GM12878 (cell line): ENCODE measurements around the gene PRR13. TPM values are rescaled to one million over a fixed set of nuclear protein-coding genes. Genes with fewer than 3 reads are reported as not detected.

Experiments used
- ATAC-seq: fragments of 200-7000 bp; cut with Tn5 transposase; 3 replicates; pipeline ENCODE4 v1.9.1; 2020; ENCODE audit warnings: mild to moderate bottlenecking, moderate library complexity
- BruUV-seq: library from RNA; stranded (reverse); fragments of 400-500 nt; replicated peaks from 2 replicates; lab custom pipeline; 2021; lab: Mats Ljungman, UMichigan
- CTCF ChIA-PET: fragments of 300-600 bp; sonication (Branson Sonifier 250); formaldehyde crosslinking; extraction: SDS; loops from one replicate; lab custom pipeline; 2021; ENCODE audit warnings: inconsistent platforms; lab: Yijun Ruan, JAX
- POLR2A ChIA-PET: fragments of 350-600 bp; formaldehyde crosslinking; extraction: SDS; loops from one replicate; lab custom pipeline; 2021; ENCODE audit warnings: inconsistent platforms; lab: Charles Lee
- RAD21 ChIA-PET: fragments of 300-600 bp; sonication (Branson Sonifier 250); formaldehyde crosslinking; loops from one replicate; lab custom pipeline; 2023; ENCODE audit warnings: antibody characterized with exemption; ENCODE audit not compliant: unreplicated experiment; lab: Charles Lee
- SMC1A ChIA-PET: fragments of 300-600 bp; sonication (Branson Sonifier 250); formaldehyde crosslinking; loops from one replicate; lab custom pipeline; 2023; ENCODE audit not compliant: unreplicated experiment, uncharacterized antibody; lab: Charles Lee
- DNase-seq: peaks from one replicate; pipeline ENCODE4 v3.0.0-alpha.2; 2011; ENCODE audit warnings: low read depth, low spot score
- FAIRE-seq: peaks from 3 replicates; lab custom pipeline; 2011; peaks lifted over from hg19 to GRCh38; lab: Jason Lieb, UNC
- H2AFZ ChIP-seq: 2 replicates; pipeline ENCODE4 v1.6.0; 2011; ENCODE audit warnings: low read depth, low read length, control low read depth; ENCODE audit not compliant: control insufficient read depth
- H3K27ac ChIP-seq: 2 replicates; pipeline ENCODE4 v1.5.1; 2011; ENCODE audit warnings: control low read depth; ENCODE audit not compliant: control insufficient read depth, insufficient read depth
- H3K27me3 ChIP-seq, 2 experiments: replicated peaks in 1 of 2; 2 replicates each; pipeline versions ENCODE4 v1.6.0 to v1.6.1; 2011; ENCODE audit warnings: low read length in 1 of 2; ENCODE audit not compliant: control insufficient read depth in 2 of 2, insufficient read depth in 2 of 2
- H3K36me3 ChIP-seq, 2 experiments: 2 replicates each; pipeline ENCODE4 v1.5.1; 2011; ENCODE audit warnings: low read length in 1 of 2; ENCODE audit not compliant: control insufficient read depth in 2 of 2, insufficient read depth in 2 of 2
- H3K4me1 ChIP-seq: 2 replicates; pipeline ENCODE4 v1.6.1; 2011; ENCODE audit warnings: mild to moderate bottlenecking, low read length, moderate library complexity, mixed read lengths; ENCODE audit not compliant: control insufficient read depth, insufficient read depth
- H3K4me2 ChIP-seq: 2 replicates; pipeline ENCODE4 v1.6.0; 2011; ENCODE audit warnings: control low read depth; ENCODE audit not compliant: control insufficient read depth, insufficient read depth
- H3K4me3 ChIP-seq: fragments of 200-600 bp; sonication (generic); 2 replicates; pipeline ENCODE4 v1.5.1; 2016
- H3K79me2 ChIP-seq: 2 replicates; pipeline ENCODE4 v1.6.0; 2011; ENCODE audit warnings: low read length; ENCODE audit not compliant: control insufficient read depth, insufficient read depth
- H3K9ac ChIP-seq: 2 replicates; pipeline ENCODE4 v1.8.0; 2011; ENCODE audit warnings: low read length, control low read depth, mixed read lengths; ENCODE audit not compliant: control insufficient read depth, insufficient read depth
- H3K9me3 ChIP-seq: replicated peaks from 3 replicates; pipeline ENCODE4 v1.5.1; 2011; ENCODE audit warnings: mild to moderate bottlenecking, low read length; ENCODE audit not compliant: control insufficient read depth, insufficient read depth
- H4K20me1 ChIP-seq: 2 replicates; pipeline ENCODE4 v1.6.0; 2011; ENCODE audit not compliant: control insufficient read depth, insufficient read depth
- CREM ChIP-seq: IDR thresholded peaks from 2 replicates; pipeline ENCODE4 v1.6.1; 2014; ENCODE audit warnings: antibody characterized with exemption, low read depth
- DPF2 ChIP-seq: fragments of 450-650 bp; IDR thresholded peaks from 2 replicates; pipeline ENCODE4 v1.6.1; 2017; ENCODE audit warnings: mild to moderate bottlenecking
- ETV6 ChIP-seq, 2 experiments: fragments of 450-650 bp in 1 of 2; IDR thresholded peaks in 1 of 2; conservative IDR thresholded peaks in 1 of 2; 2 replicates each; pipeline ENCODE4 v1.6.1; 2014; ENCODE audit warnings: antibody characterized with exemption in 1 of 2, borderline replicate concordance in 1 of 2, low read depth in 1 of 2, mild to moderate bottlenecking in 1 of 2, moderate library complexity in 1 of 2
- IKZF2 ChIP-seq, 2 experiments: fragments of 450-650 bp; IDR thresholded peaks; 2 replicates each; pipeline ENCODE4 v1.6.1; 2017; ENCODE audit warnings: mild to moderate bottlenecking in 2 of 2, moderate library complexity in 2 of 2
- NFYB ChIP-seq: IDR thresholded peaks from 2 replicates; pipeline ENCODE4 v1.6.1; 2011; ENCODE audit warnings: low read depth, mild to moderate bottlenecking, low read length, improper control_type of control experiment, moderate library complexity; ENCODE audit not compliant: insufficient read depth
- PAX8 ChIP-seq: fragments of 450-650 bp; IDR thresholded peaks from 2 replicates; pipeline ENCODE4 v1.6.1; 2017; ENCODE audit warnings: mild to moderate bottlenecking, moderate library complexity
- POLR2AphosphoS5 ChIP-seq: IDR thresholded peaks from 2 replicates; pipeline ENCODE4 v1.6.1; 2011; ENCODE audit warnings: mild to moderate bottlenecking, low read length, inconsistent platforms
- STAT1 ChIP-seq: fragments of 450-650 bp; conservative IDR thresholded peaks from 2 replicates; pipeline ENCODE4 v1.6.1; 2014; ENCODE audit warnings: antibody characterized with exemption, mild to moderate bottlenecking
- TARDBP ChIP-seq: IDR thresholded peaks from 2 replicates; pipeline ENCODE4 v1.6.1; 2016; ENCODE audit warnings: borderline replicate concordance
- TCF7 ChIP-seq: IDR thresholded peaks from 2 replicates; pipeline ENCODE4 v1.6.1; 2014; ENCODE audit warnings: antibody characterized with exemption, borderline replicate concordance
- WGBS: methylation state at CpG from one replicate; pipeline ENCODE4 v1.1.6; 2016; ENCODE audit warnings: low lambda C conversion rate; ENCODE audit not compliant: insufficient replicate concordance, insufficient coverage; ENCODE audit errors: missing lambda C conversion rate; 5-methylcytosine and 5-hydroxymethylcytosine counted together
- in situ Hi-C: fragments of 300-500 bp; cut with MboI; formaldehyde crosslinking; loops from 9 replicates; pipeline ENCODE4 v1.14.3; 2018; ENCODE audit warnings: mixed read lengths
- intact Hi-C: fragments of 100-400 bp; cut with micrococcal nuclease; formaldehyde crosslinking; loops from one replicate; pipeline ENCODE4 v1.14.2; 2022; ENCODE audit not compliant: unreplicated experiment
- polyA plus RNA-seq, 11 experiments: library from polyadenylated mRNA; depleted of rRNA in 4 of 11; unstranded in 6 of 11; stranded (reverse) in 5 of 11; fragments of >200 nt; fragmentation: Nextera tagmentation in 4 of 11; fragmentation: Illumina TruSeq in 1 of 11; extraction: Ambion mirVana in 4 of 11; extraction: Trizol in 1 of 11; gene quantifications; 1 replicate in 1 of 11; 2 replicates in 10 of 11; pipeline versions ENCODE4 v1.2.1 to v1.2.3, GENCODE V29; 2011 to 2016; ENCODE audit warnings: inconsistent platforms in 2 of 11, missing spikeins in 2 of 11, low read depth in 1 of 11
- total RNA-seq, 4 experiments: library from RNA; depleted of rRNA in 3 of 4; stranded (reverse); fragments of >200 nt in 3 of 4; fragmentation: Illumina TruSeq in 1 of 4; extraction: Trizol in 1 of 4; gene quantifications; 2 replicates each; pipeline versions ENCODE4 v1.2.1 to v1.2.3, GENCODE V29; 2013 to 2021

PRR13 gene
- total and polyA plus RNA-seq, 10 of the 15 experiments (the other 5 are each of a cell fraction or from before 2014, with no cell fraction given): 94.2 to 462 (median 276) TPM

DNA sequence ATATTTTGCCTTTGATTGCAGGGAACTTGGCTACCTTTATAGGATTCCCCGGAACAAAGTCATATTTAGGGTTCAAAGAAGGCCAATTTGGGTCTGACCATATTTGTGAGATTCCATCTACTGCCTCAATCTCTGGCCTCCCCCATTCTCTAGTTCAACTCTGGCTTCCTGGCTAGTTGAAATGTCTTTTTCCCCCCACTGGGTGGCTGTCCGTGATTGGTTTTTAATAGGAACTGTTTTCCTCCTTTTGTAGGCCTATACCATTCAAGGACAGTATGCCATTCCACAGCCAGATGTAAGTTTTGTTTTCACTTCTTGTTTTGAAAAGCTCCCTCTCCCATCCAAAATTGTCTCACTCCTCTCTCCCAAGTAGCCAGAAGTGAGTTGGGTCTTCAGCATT, 24.1 kb downstream of the PRR13 start:
- Histone ChIP-seq H3K4me3 (no peak overlapping the region), H3K27ac (no peak overlapping the region), H3K9me3 (no peaks in the 10 kb centered on the region), H3K9ac (no peak overlapping the region), H2AFZ (no peak overlapping the region), H3K79me2 (peaks cover 21% of the 10 kb centered on the region), H3K4me2 (no peak overlapping the region), H4K20me1 (peaks cover 10% of the 10 kb centered on the region), H3K27me3 (no peaks in the 10 kb centered on the region), H3K36me3 (peaks cover 41 to 77% of the 10 kb centered on the region in 2 experiments), H3K4me1 (peaks cover 4% of the 10 kb centered on the region)
- intact Hi-C loops (no loop called here), in situ Hi-C loops (no loop called here)
- BruUV-seq: no TSS peak
- DNase-seq: no peak
- no peak for ATAC-seq
- ChIA-PET CTCF (interaction anchor here (1.2 to 2.3 kb wide), 2 partner anchors 11 to 14 kb away, joined by 4 to 8 read pairs; no protein-coding TSS in a partner anchor), POLR2A (interaction anchor here (0.8 kb wide), 1 partner anchor 10 kb away, joined by 3 read pairs; no protein-coding TSS in a partner anchor), RAD21 (interaction anchor here (0.9 kb wide), 1 partner anchor 48 kb away, joined by 3 read pairs; no protein-coding TSS in a partner anchor), SMC1A (interaction anchor here (1.0 to 1.7 kb wide), 3 partner anchors 10 to 14 kb away, joined by 3 to 4 read pairs (median 4); no protein-coding TSS in a partner anchor)
- 85% methylated on average over 2 of the region's 2 CpGs for WGBS
- no peak for FAIRE-seq
- no peak for TF ChIP-seq NFYB
- no peak for TF ChIP-seq STAT1
- TF ChIP-seq PAX8: no peak
- TF ChIP-seq TARDBP: no peak
- no peak for TF ChIP-seq ETV6 (conservative IDR thresholded peaks at IDR 0.05 in 1 of 2, IDR thresholded peaks at IDR 0.05 in 1 of 2; ENCODE audit: borderline replicate concordance in 1 of 2, low read depth in 1 of 2)
- TF ChIP-seq DPF2: no peak
- no peak for TF ChIP-seq TCF7
- no peak for TF ChIP-seq CREM

- WGBS: 71% methylated on average over 4 of the region's 4 CpGs
- no peaks in the 10 kb centered on the region for H3K9me3 ChIP-seq
- in situ Hi-C loops: no loop called here
- SMC1A ChIA-PET: interaction anchor here (1.7 kb wide), 1 partner anchor 11 kb away, joined by 4 read pairs; no protein-coding TSS in a partner anchor
- no TSS peak for BruUV-seq
- POLR2A ChIA-PET: no interaction called here
- intact Hi-C loops: no loop called here
- H3K79me2 ChIP-seq: peaks cover 15% of the 10 kb centered on the region
- H3K27ac ChIP-seq: no peak overlapping the region
- no peak overlapping the region for H3K4me2 ChIP-seq
- peaks cover 10% of the 10 kb centered on the region for H4K20me1 ChIP-seq
- H3K4me1 ChIP-seq: peaks cover 4% of the 10 kb centered on the region
- RAD21 ChIA-PET: no interaction called here
- no peak overlapping the region for H2AFZ ChIP-seq
- ATAC-seq (no peak), DNase-seq (no peak), FAIRE-seq (no peak)
- H3K4me3 ChIP-seq: no peak overlapping the region
- H3K9ac ChIP-seq: no peak overlapping the region
- H3K27me3 ChIP-seq: no peaks in the 10 kb centered on the region
- no peak for TF ChIP-seq IKZF2 (IDR thresholded peaks at IDR 0.05)
- TF ChIP-seq POLR2AphosphoS5: peak; percentile 40; the same call in 1 of the 2 replicates
- H3K36me3 ChIP-seq: peaks cover 38 to 72% of the 10 kb centered on the region in 2 experiments
- CTCF ChIA-PET: interaction anchor here (1.2 kb wide), 1 partner anchor 15 kb away, joined by 4 read pairs; no protein-coding TSS in a partner anchor
Observed at GRCh38 chr12:53466640-53467039, 25.1 kb downstream of the PRR13 start.
